ENCODE results near the gene LRRC39. TPM values are rescaled to one million over a fixed set of nuclear protein-coding genes. Genes with fewer than 3 reads are reported as not detected.

LRRC39 gene
- polyA plus RNA-seq, 4 donors: 1.4 to 4.1 (median 2.5) TPM

- no peak for DNase-seq (ENCODE audit: low read depth in 4 of 4, low spot score in 2 of 4)
Observed at GRCh38 chr1:100151679-100152078, 26.4 kb downstream of the LRRC39 start.

DNA sequence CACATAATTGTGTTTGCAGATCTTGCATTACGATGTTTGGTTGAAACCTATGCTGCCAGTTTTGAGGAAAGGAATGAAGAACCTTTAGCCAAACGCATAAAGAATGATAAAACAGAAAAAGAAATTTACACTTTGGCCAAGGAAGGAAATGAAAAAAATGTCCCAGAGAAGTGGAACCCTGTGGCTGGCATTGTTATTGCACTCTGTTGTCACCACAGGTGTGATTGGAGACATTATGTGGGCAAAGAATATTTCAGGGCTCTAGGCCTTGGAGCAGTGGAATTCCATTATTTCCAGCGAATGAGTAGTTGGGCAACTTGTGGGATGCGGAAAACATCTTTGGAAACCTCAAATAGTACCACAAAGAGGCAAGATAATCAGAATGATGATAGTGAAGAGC lies 30.2 kb downstream of the LRRC39 start:
- no peak for DNase-seq (ENCODE audit: low read depth in 4 of 4, low spot score in 2 of 4)

- no peak for DNase-seq (ENCODE audit: low read depth in 4 of 4, low spot score in 2 of 4)
Observed at GRCh38 chr1:100146958-100147357, 31.1 kb downstream of the LRRC39 start.

GRCh38 chr1:100145116-100145515 lies 32.9 kb downstream of the LRRC39 start:
- no peak for DNase-seq (ENCODE audit: low read depth in 4 of 4, low spot score in 2 of 4)

DNA sequence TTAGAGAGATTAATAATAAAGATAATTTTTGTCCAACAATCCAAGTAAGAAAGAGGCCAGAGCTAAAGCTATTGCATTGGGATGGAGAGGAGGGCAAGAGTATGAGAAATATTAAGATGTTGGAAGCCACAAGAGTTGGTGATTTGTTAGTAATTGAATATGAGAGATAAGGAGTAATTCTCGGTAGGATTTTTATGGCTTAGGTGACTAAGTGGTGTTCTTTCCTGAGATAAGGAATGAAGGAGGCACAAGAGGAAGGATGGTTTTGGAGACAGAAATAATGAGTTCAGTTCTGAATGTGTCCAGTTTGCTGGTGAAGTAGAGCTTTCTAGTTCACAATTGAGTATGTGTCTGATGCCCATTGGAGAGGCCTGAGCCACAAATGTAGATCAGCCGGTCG lies 35.7 kb downstream of the LRRC39 start:
- DNase-seq (ENCODE audit: low read depth in 4 of 4, low spot score in 2 of 4): no peak

DNA sequence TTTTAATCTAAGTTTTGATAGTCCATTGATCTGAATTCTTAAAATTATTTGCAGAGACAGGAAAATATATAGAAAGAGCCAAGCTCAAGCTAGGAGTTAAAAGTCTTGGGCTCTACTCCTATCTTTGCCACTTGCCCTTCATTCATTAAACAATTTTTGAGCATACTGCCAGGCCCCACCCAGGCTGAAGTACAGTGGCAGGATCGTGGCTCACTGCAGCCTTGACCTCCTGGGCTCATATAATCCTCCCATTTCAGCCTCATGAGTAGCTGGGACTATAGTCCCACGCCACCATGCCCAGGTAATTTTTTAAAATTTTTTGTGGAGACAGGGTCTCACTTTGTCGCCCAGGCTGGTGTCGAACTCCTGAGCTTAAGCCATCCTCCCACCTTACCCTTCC lies 36.9 kb downstream of the LRRC39 start:
- no peak for DNase-seq (ENCODE audit: low read depth in 4 of 4, low spot score in 2 of 4)

- DNase-seq (ENCODE audit: low read depth in 4 of 4, low spot score in 2 of 4): no peak
Observed at GRCh38 chr1:100137602-100138001, 40.5 kb downstream of the LRRC39 start.

DNA sequence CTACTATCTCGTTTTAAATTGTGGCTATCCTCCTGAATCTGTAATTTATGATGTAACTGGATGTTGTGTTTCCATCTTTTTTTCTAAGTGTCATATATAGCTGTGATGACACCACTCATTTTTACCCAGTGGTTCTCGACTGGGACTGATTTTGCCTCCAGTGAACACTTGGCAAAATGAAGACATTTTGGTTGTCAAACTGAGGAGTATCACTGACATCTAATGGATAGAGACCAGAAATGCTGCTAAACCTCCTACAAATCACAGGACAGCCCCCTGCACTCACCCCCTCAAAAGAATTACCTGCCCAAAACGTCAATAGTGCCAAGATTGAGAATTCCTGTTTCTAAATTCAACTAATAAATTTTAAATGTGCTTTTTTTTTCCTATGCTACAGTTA lies 43.2 kb downstream of the LRRC39 start:
- DNase-seq (ENCODE audit: low read depth in 4 of 4, low spot score in 2 of 4): no peak

- peak; percentile 91 to 97 (median 93) for DNase-seq (ENCODE audit: low read depth in 4 of 4, low spot score in 2 of 4)
Observed at GRCh38 chr1:100132566-100133477, 45.2 kb downstream of the LRRC39 start, which contains the start of the genes SASS6 and TRMT13. TSS of gene SASS6 (minus strand) at chr1:100132930. CDS start at chr1:100132814, 116 bp downstream. TSS of gene TRMT13 (plus strand) at chr1:100133163. CDS start at chr1:100133169, 6 bp downstream.

GRCh38 chr1:100131623-100132022 lies 46.4 kb downstream of the LRRC39 start:
- no peak for DNase-seq (ENCODE audit: low read depth in 4 of 4, low spot score in 2 of 4)

GRCh38 chr1:100130552-100131077 lies 47.4 kb downstream of the LRRC39 start:
- DNase-seq (ENCODE audit: low read depth in 4 of 4, low spot score in 2 of 4): no peak

- DNase-seq (ENCODE audit: low read depth in 4 of 4, low spot score in 2 of 4): no peak
Observed at GRCh38 chr1:100127226-100127625, 50.8 kb downstream of the LRRC39 start.

- DNase-seq (ENCODE audit: low read depth in 4 of 4, low spot score in 2 of 4): no peak
Observed at GRCh38 chr1:100122177-100122576, 55.9 kb downstream of the LRRC39 start.

DNA sequence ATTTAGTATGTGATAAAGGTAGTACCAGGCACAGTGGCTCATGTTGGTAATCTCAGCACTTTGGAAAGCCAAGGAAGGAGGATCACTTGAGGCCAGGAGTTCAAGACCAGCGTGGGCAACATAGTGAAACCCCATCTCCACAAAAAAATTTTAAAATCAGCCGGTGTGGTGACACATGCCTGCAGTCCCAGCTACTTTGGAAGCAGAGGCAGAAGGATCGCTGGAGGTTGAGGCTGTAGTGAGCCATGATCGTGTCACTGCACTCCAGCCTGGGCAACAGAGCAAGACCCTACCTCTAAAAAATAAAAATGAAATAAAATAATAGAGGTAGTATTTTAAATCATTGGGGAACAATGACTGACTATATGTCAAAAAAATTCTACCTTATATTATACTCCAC lies 62.5 kb downstream of the LRRC39 start:
- no peak for DNase-seq (ENCODE audit: low read depth in 4 of 4, low spot score in 2 of 4)

- DNase-seq (ENCODE audit: low read depth in 4 of 4, low spot score in 2 of 4): no peak
Observed at GRCh38 chr1:100109554-100110066, 68.4 kb downstream of the LRRC39 start.

DNA sequence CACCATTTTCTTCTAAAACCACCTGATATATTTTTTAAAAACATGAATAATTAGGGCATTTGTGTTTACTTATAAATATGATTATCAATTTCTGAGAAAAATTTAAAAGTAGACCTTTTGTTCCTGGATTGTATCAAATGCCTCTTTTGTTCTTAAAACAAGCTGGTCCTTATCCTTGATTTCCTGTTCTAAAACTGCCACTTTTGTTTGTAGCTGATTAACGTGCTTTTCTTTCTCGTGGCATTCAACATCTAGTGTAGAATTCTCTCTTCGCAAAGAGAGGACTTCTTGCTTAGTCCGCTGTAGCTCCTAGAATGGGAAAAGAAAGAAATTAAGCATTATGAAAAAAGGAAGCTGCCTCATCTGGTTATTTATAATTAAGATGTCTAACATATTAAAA lies 70.4 kb downstream of the LRRC39 start:
- DNase-seq (ENCODE audit: low read depth in 4 of 4, low spot score in 2 of 4): no peak

GRCh38 chr1:100101564-100101963 lies 76.5 kb downstream of the LRRC39 start:
- no peak for DNase-seq (ENCODE audit: low read depth in 4 of 4, low spot score in 2 of 4)

DNA sequence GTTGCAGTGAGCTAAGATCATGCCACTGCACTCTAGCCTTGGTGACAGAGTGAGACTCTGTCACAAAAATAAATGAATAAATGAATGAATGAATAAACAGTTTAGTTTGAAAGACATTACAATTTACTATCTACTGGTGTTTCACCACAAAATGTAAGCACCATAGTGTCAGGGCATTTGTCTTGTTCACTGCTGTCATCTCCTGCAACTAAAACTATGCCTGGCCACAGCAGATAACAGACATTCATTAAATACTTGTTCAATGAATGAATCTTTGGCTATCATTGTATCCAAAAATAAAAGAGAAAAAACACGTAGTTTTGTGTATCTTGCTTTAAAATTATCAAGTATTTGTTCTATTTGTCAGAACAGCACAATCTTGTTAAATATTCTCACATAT lies 77.9 kb downstream of the LRRC39 start:
- DNase-seq (ENCODE audit: low read depth in 4 of 4, low spot score in 2 of 4): no peak
